ENCODE results near the gene TMPRSS13.

DNA sequence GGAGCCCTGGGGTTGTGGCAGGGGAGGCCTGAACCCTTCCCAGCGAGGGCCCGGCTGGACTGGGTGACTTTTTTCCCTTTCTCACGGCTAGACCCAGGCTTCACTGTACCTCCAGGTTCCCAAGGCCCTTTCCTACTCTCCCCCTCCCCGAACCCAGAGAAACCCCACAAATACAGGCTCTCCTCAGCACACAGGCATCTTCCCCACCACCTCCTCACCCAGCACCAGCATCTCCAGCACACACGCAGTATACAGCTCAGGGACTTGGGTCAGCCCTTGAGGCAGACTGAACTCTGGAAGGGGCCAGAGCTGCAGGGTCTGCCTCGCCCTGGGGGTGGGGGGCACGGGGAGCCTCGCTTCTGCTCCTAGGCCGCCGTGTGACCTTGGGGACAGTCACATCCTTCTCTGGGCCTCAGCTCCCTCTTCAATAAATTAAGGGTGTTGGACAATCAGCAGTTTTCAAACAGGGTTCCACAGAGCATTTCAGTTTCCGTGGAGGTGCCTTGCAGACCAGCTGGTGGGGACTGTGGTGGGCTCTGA lies 4.5 kb downstream of the TMPRSS13 start:
- TF ChIP-seq POLR2AphosphoS5 (IDR thresholded peaks at IDR 0.05): no peak
- no peak for TF ChIP-seq CTCF (IDR thresholded peaks at IDR 0.05)
- TF ChIP-seq POLR2A (IDR thresholded peaks at IDR 0.05): no peak
